SK-N-MC (cell line): ENCODE data around the gene RASL12.
"Not testable (repeated sequence)": the region's sequence is repeated elsewhere in the genome, so short reads cannot be mapped to it uniquely, and the experiment has no call there.

Experiments used
- DNase-seq: peaks from one replicate; pipeline ENCODE4 v3.0.0-alpha.2; 2011; ENCODE audit warnings: low read depth, low spot score
- H3K27ac ChIP-seq: fragments of 200-600 bp; sonication (generic); 2 replicates; pipeline ENCODE4 v1.5.1; 2016; ENCODE audit warnings: mixed run types
- H3K36me3 ChIP-seq: fragments of 200-600 bp; sonication (generic); 2 replicates; pipeline ENCODE4 v1.6.1; 2017; ENCODE audit warnings: antibody characterized with exemption, low read length, mixed read lengths; ENCODE audit not compliant: insufficient read depth
- H3K4me3 ChIP-seq: fragments of 200-600 bp; sonication (generic); 2 replicates; pipeline ENCODE4 v1.5.1; 2016
- H3K9ac ChIP-seq: fragments of 200-600 bp; sonication (generic); 2 replicates; pipeline ENCODE4 v1.8.0; 2017; ENCODE audit warnings: mixed run types, mixed read lengths; ENCODE audit not compliant: insufficient read length
- H3K9me3 ChIP-seq: fragments of 200-600 bp; sonication (generic); 2 replicates; pipeline ENCODE4 v1.6.1; 2017; ENCODE audit warnings: low read depth, mild to moderate bottlenecking, antibody characterized with exemption, low read length, moderate library complexity, mixed read lengths
- EZH2 ChIP-seq: fragments of 200-600 bp; sonication (generic); IDR thresholded peaks from one replicate; pipeline ENCODE4 v1.6.1; 2017; ENCODE audit warnings: antibody characterized with exemption
- FOXP2 ChIP-seq: optimal IDR thresholded peaks from 2 replicates; pipeline ENCODE3; 2011; ENCODE audit warnings: mild to moderate bottlenecking, moderate library complexity; ENCODE audit not compliant: insufficient read depth; ENCODE audit errors: extremely low read length, control extremely low read depth
- POLR2AphosphoS5 ChIP-seq: IDR thresholded peaks from 2 replicates; pipeline ENCODE4 v1.6.1; 2012; ENCODE audit warnings: mild to moderate bottlenecking, low read depth, low read length, borderline replicate concordance

Gene RASL12

GRCh38 chr15:65079580-65079979, 11.8 kb upstream of the RASL12 start:
- no peak for DNase-seq
- H3K36me3 ChIP-seq = no peaks in the 10 kb centered on the region
- no peak overlapping the region for H3K27ac ChIP-seq
- H3K4me3 ChIP-seq = no peak overlapping the region
- H3K9ac ChIP-seq = no peak overlapping the region
- no peaks in the 10 kb centered on the region for H3K9me3 ChIP-seq
- TF ChIP-seq FOXP2 = no peak
- TF ChIP-seq POLR2AphosphoS5 = no peak
- no peak for TF ChIP-seq EZH2

DNA sequence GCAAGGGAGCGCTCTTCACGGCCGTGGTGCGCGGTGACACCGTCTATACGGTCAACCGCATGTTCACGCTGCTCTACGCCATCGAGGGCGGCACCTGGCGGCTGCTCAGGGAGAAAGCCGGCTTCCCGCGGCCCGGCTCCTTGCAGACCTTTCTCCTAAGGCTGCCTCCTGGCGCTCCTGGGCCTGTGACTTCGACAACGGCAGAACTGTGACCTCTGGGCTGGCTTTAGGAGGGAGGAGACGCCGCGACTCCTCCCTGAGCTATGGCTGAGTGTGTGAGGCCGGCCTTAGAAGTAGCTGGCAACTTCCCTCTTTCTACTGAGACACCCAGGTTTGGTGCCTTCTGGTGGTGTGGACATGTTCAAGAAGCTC, 10.2 kb upstream of the RASL12 start:
- no peak overlapping the region for H3K4me3 ChIP-seq
- no peak overlapping the region for H3K9ac ChIP-seq
- H3K36me3 ChIP-seq = no peaks in the 10 kb centered on the region
- TF ChIP-seq EZH2 (no peak), FOXP2 (no peak), POLR2AphosphoS5 (no peak)
- no peak for DNase-seq
- no peak overlapping the region for H3K27ac ChIP-seq
- no peaks in the 10 kb centered on the region for H3K9me3 ChIP-seq

DNA sequence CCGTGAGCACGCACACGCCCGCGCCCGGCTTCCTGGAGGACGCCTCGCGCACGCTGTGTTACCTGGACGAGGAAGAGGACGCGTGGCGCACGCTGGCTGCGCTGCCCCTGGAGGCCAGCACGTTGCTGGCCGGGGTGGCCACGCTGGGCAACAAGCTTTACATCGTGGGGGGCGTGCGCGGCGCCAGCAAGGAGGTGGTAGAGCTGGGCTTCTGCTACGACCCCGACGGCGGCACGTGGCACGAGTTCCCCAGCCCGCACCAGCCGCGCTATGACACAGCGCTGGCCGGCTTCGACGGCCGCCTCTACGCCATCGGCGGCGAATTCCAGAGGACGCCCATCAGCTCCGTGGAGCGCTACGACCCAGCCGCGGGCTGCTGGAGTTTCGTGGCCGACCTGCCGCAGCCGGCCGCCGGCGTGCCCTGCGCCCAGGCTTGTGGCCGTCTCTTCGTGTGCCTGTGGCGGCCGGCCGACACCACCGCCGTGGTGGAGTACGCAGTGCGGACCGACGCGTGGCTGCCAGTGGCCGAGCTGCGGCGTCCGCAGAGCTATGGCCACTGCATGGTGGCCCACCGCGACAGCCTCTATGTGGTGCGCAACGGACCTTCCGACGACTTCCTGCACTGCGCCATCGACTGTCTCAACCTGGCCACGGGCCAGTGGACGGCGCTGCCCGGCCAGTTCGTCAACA, 9.6 kb upstream of the RASL12 start:
- no peak for DNase-seq
- no peak overlapping the region for H3K27ac ChIP-seq
- TF ChIP-seq FOXP2 = no peak
- TF ChIP-seq POLR2AphosphoS5 = no peak
- no peak for TF ChIP-seq EZH2

GRCh38 chr15:65076486-65077290, 8.9 kb upstream of the RASL12 start, which contains the start of gene KBTBD13:
TSS of gene KBTBD13 (plus strand) at chr15:65076746. CDS start at chr15:65076816, 70 bp downstream.
- Histone ChIP-seq H3K4me3 (no peak within 1 kb of the TSS), H3K27ac (no peak within 1 kb of the TSS), H3K9ac (no peak within 1 kb of the TSS), H3K36me3 (no peaks in the 10 kb centered on the region), H3K9me3 (no peaks in the 10 kb centered on the region)
- DNase-seq = no peak
- no peak for TF ChIP-seq FOXP2
- no peak for TF ChIP-seq POLR2AphosphoS5
- TF ChIP-seq EZH2 = no peak

More for the DNA sequence above, 9.6 kb upstream of the RASL12 start:
- no peaks in the 10 kb centered on the region for H3K36me3 ChIP-seq
- H3K9ac ChIP-seq = no peak overlapping the region
- no peaks in the 10 kb centered on the region for H3K9me3 ChIP-seq
- H3K4me3 ChIP-seq = no peak overlapping the region

DNA sequence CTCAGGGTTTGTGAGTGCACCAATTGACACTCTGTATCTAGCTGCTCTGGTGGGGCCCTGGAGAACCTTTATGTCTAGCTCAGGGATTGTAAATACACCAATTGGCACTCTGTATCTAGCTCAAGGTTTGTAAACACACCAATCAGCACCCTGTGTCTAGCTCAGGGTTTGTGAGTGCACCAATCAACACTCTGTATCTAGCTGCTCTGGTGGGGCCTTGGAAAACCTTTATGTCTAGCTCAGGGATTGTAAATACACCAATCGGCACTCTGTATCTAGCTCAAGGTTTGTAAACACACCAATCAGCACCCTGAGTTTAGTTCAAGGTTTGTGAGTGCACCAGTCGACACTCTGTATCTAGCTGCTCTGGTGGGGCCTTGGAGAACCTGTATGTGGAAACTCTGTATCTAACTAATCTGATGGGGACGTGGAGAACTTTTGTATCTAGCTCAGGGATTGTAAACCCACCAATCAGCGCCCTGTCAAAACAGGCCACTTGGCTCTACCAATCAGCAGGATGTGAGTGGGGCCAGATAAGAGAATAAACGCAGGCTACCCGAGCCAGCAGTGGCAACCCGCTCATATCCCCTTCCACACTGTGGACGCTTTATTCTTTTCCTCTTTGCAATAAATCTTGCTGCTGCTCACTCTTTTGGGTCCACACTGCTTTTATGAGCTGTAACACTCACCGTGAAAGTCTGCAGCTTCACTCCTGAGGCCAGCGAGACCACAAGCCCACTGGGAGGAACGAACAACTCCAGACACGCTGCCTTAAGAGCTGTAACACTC, 8.0 kb upstream of the RASL12 start:
- not testable (repeated sequence) for DNase-seq, H3K9ac ChIP-seq, H3K27ac ChIP-seq

DNA sequence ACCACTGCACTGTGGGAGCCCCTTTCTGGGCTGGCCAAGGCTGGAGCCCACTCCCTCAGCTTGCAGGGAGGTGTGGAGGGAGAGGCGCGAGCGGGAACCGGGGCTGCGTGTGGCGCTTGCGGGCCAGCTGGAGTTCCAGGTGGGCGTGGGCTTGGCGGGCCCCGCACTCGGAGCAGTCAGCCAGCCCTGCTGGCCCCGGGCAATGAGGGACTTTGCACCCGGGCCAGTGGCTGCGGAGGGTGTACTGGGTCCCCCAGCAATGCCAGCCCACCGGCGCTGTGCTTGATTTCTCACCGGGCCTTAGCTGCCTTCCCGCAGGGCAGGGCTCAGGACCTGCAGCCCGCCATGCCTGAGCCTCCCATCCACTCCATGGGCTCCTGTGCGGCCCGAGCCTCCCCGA, 7.2 kb upstream of the RASL12 start:
- H3K36me3 ChIP-seq, DNase-seq, H3K9me3 ChIP-seq, H3K9ac ChIP-seq, H3K27ac ChIP-seq, H3K4me3 ChIP-seq: not testable (repeated sequence)

More for the DNA sequence above, 8.0 kb upstream of the RASL12 start:
- not testable (repeated sequence) for H3K36me3 ChIP-seq, H3K9me3 ChIP-seq, H3K4me3 ChIP-seq

- H3K27ac ChIP-seq = no peak overlapping the region
- no peaks in the 10 kb centered on the region for H3K36me3 ChIP-seq
- H3K9me3 ChIP-seq = no peaks in the 10 kb centered on the region
- no peak for TF ChIP-seq POLR2AphosphoS5
- H3K4me3 ChIP-seq = no peak overlapping the region
- no peak overlapping the region for H3K9ac ChIP-seq
- no peak for DNase-seq
These were observed 4.8 kb upstream of the RASL12 start for GRCh38 chr15:65072617-65073016.

DNA sequence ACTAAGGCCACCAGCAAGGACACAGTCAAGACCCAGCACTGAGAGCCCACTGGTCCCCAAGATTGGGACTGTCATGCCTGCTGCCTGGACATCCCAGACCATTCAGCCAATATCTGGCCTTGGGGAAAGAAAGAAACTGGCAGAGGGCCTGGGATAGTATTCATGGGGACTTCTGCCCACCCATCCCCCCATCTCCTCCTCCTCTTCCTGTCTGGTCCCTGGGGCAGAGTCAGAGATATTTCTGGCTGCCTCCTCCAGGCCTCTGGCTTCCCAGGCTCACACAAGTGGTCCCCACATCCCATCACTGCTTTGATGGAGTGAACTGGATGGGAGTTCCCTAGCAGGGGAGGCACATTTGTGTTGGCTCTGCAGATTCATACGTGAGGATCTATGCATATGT, 4.2 kb upstream of the RASL12 start:
- Histone ChIP-seq H3K36me3 (no peaks in the 10 kb centered on the region), H3K4me3 (no peak overlapping the region), H3K9ac (no peak overlapping the region), H3K9me3 (no peaks in the 10 kb centered on the region), H3K27ac (no peak overlapping the region)
- no peak for DNase-seq
- no peak for TF ChIP-seq POLR2AphosphoS5
- no peak for TF ChIP-seq EZH2
